Measurements from ENCODE around the gene IER3. TPM values are rescaled to one million over a fixed set of nuclear protein-coding genes. Genes with fewer than 3 reads are reported as not detected.

The IER3 gene
- total and polyA plus RNA-seq, 2 experiments from 2014 or later = 19.9 to 21.2 TPM

GRCh38 chr6:30767944-30768301 is 23.6 kb upstream of the IER3 start:
- peaks cover 17% of the 10 kb centered on the region for H3K27me3 Mint-ChIP-seq (ENCODE audit: insufficient read depth, low read depth, poor library complexity)
- no peak for ATAC-seq
- Histone ChIP-seq H4K20me1 (replicated peaks; ENCODE audit: insufficient read depth) (no peaks in the 10 kb centered on the region), H3K36me3 (ENCODE audit: insufficient read depth) (no peaks in the 10 kb centered on the region), H2AFZ (no peak overlapping the region), H3K79me2 (replicated peaks; ENCODE audit: insufficient read depth) (no peaks in the 10 kb centered on the region), H3K4me1 (ENCODE audit: insufficient read depth) (peaks cover 38% of the 10 kb centered on the region), H3F3A (replicated peaks; ENCODE audit: low read depth) (no peaks in the 10 kb centered on the region), H3K4me3 (no peak overlapping the region), H3K27me3 (ENCODE audit: insufficient read depth) (no peaks in the 10 kb centered on the region), H3K4me2 (no peak overlapping the region), H3K27ac (ENCODE audit: low read depth) (no peak overlapping the region), H3K9me2 (ENCODE audit: insufficient read depth) (no peaks in the 10 kb centered on the region)
- no peak overlapping the region for H3K4me3 Mint-ChIP-seq
- peaks cover 60% of the 10 kb centered on the region for H3K4me1 Mint-ChIP-seq
- TF ChIP-seq EZH2 (IDR thresholded peaks at IDR 0.05; ENCODE audit: low read depth, unreplicated experiment) (no peak), NANOG (IDR thresholded peaks at IDR 0.05; ENCODE audit: borderline replicate concordance) (no peak), REST (IDR thresholded peaks at IDR 0.05; ENCODE audit: unreplicated experiment) (no peak), STAT1 (IDR thresholded peaks at IDR 0.05; ENCODE audit: unreplicated experiment) (no peak), ZNF114 (CRISPR knock-in tag; IDR thresholded peaks at IDR 0.05) (no peak), CTCF (conservative IDR thresholded peaks at IDR 0.05; ENCODE audit: low read depth in 2 of 2) (no peak), POLR2AphosphoS5 (IDR thresholded peaks at IDR 0.05; ENCODE audit: low read depth) (no peak), ETS1 (IDR thresholded peaks at IDR 0.05) (no peak), ZNF462 (CRISPR knock-in tag; IDR thresholded peaks at IDR 0.05) (no peak), JUNB (IDR thresholded peaks at IDR 0.05; ENCODE audit: unreplicated experiment) (no peak), ZNF331 (CRISPR knock-in tag; IDR thresholded peaks at IDR 0.05; ENCODE audit: low read depth) (no peak), EZH2phosphoT487 (IDR thresholded peaks at IDR 0.05; ENCODE audit: unreplicated experiment) (no peak), CREB1 (CRISPR knock-in tag; IDR thresholded peaks at IDR 0.05; ENCODE audit: low read depth) (no peak)
- DNase-seq (ENCODE audit: low spot score) = no peak
- H3K27ac Mint-ChIP-seq = no peak overlapping the region
- H3K9me3 Mint-ChIP-seq = no peaks in the 10 kb centered on the region; the same call in 2 of the 3 replicates
- H3K36me3 Mint-ChIP-seq (ENCODE audit: low read depth) = no peaks in the 10 kb centered on the region
